Fibroblast of skin of left biceps (primary cell): ENCODE data around the gene BST2.
"Not testable (repeated sequence)": the region's sequence is repeated elsewhere in the genome, so short reads cannot be mapped to it uniquely, and the experiment has no call there.

ENCODE experiments used
- DNase-seq, 2 experiments: peaks; one replicate each; pipeline ENCODE4 v3.0.0-alpha.2; 2013; ENCODE audit warnings: low read depth in 2 of 2

The BST2 gene

GRCh38 chr19:17389957-17390664 is 15.3 kb downstream of the BST2 start:
- no peak for DNase-seq

GRCh38 chr19:17389288-17389687 is 16.1 kb downstream of the BST2 start:
- DNase-seq = no peak

- DNase-seq = no peak
These were observed 19.4 kb downstream of the BST2 start for GRCh38 chr19:17385878-17386611.

- no peak for DNase-seq
These were observed 24.8 kb downstream of the BST2 start for GRCh38 chr19:17380426-17381138.

GRCh38 chr19:17379221-17379631 is 26.2 kb downstream of the BST2 start:
- no peak for DNase-seq

GRCh38 chr19:17378271-17378670 is 27.2 kb downstream of the BST2 start:
- DNase-seq = no peak

- DNase-seq = no peak
These were observed 28.4 kb downstream of the BST2 start, which contains the start of gene PLVAP for GRCh38 chr19:17376935-17377600. PLVAP (minus strand) TSS chr19:17377342; CDS start chr19:17377288, 54 bp downstream.

- peak; percentile 18 to 20 for DNase-seq
These were observed 35.3 kb downstream of the BST2 start for GRCh38 chr19:17370026-17370587.

- DNase-seq = no peak
These were observed 40.1 kb downstream of the BST2 start for GRCh38 chr19:17365361-17365760.

- DNase-seq = not testable (repeated sequence)
These were observed 41.4 kb downstream of the BST2 start for GRCh38 chr19:17363852-17364605.

- DNase-seq = no peak
These were observed 45.3 kb downstream of the BST2 start for GRCh38 chr19:17359905-17360800.

- no peak for DNase-seq
These were observed 47.0 kb downstream of the BST2 start for GRCh38 chr19:17358395-17358794.

- DNase-seq = no peak
These were observed 47.7 kb downstream of the BST2 start for GRCh38 chr19:17357724-17358123.

GRCh38 chr19:17357078-17357666 is 48.3 kb downstream of the BST2 start:
- no peak for DNase-seq

GRCh38 chr19:17353386-17353785 is 52.0 kb downstream of the BST2 start:
- DNase-seq = no peak
